Right lobe of liver (tissue), 6 donors: Measurements from ENCODE around the gene TRAF1. TPM values are rescaled to one million over a fixed set of nuclear protein-coding genes. Genes with fewer than 3 reads are reported as not detected.

Source experiments
- ATAC-seq, 4 donors: fragments of 200-7000 bp; cut with Tn5 transposase; one replicate each; pipeline ENCODE4 v1.9.1; 2020; ENCODE audit warnings: mild to moderate bottlenecking in 4 of 4, moderate library complexity in 4 of 4
- DNase-seq, 3 donors: peaks; one replicate each; pipeline ENCODE4 v3.0.0-alpha.2; 2020
- H3K27ac ChIP-seq, 3 donors: fragments of 200-600 bp; one replicate each; pipeline ENCODE4 v1.8.0; 2022
- H3K27me3 ChIP-seq, 2 donors: fragments of 200-600 bp; one replicate each; pipeline ENCODE4 v1.8.0; 2022
- H3K36me3 ChIP-seq, 4 donors: fragments of 200-600 bp; sonication (generic) in 1 of 4; one replicate each; pipeline versions ENCODE4 v1.5.1 to v1.8.0; 2017 to 2022; ENCODE audit warnings: control low read depth in 1 of 4
- H3K4me1 ChIP-seq, 4 donors: fragments of 200-600 bp; sonication (generic) in 1 of 4; one replicate each; pipeline versions ENCODE4 v1.5.1 to v1.8.0; 2017 to 2022; ENCODE audit warnings: control low read depth in 1 of 4
- H3K4me3 ChIP-seq, 3 donors: fragments of 200-600 bp; one replicate each; pipeline ENCODE4 v1.8.0; 2022
- H3K9me3 ChIP-seq, 4 donors: fragments of 200-600 bp; sonication (generic) in 1 of 4; one replicate each; pipeline versions ENCODE4 v1.5.1 to v1.8.0; 2017 to 2022; ENCODE audit warnings: control low read depth in 1 of 4
- POLR2A ChIP-seq: fragments of 450-650 bp; IDR thresholded peaks from one replicate; pipeline ENCODE4 v1.6.1; 2017; ENCODE audit warnings: antibody characterized with exemption, mild to moderate bottlenecking
- WGBS: methylation state at CpG from one replicate; pipeline ENCODE4 v1.1.6; 2018; ENCODE audit warnings: low coverage, low lambda C conversion rate; ENCODE audit not compliant: insufficient coverage; ENCODE audit errors: missing lambda C conversion rate; 5-methylcytosine and 5-hydroxymethylcytosine counted together
- intact Hi-C, 2 donors: fragments of 100-400 bp; cut with DNase I; formaldehyde crosslinking; loops; one replicate each; pipeline versions ENCODE4 v1.11.2 to v1.14.1; 2022
- total RNA-seq, 6 experiments: library from RNA; depleted of rRNA in 2 of 6; stranded (reverse); fragments of >200 nt in 2 of 6; fragmentation: NEBNext Ultra II Directional in 3 of 6; extraction: Animal tissue kit (Norgen Biotek cat#: 25700) in 3 of 6; gene quantifications; one replicate each; pipeline versions ENCODE4 v1.1.0 to v1.2.4, GENCODE V29; 2016 to 2023
- TF ChIP-seq, protein P1 (sequence below), 4 donors: fragments of 200-600 bp in 3 of 4; fragments of 450-650 bp in 1 of 4; IDR thresholded peaks; one replicate each; pipeline versions ENCODE4 v1.5.1 to v1.8.0; 2016 to 2022; ENCODE audit warnings: antibody characterized with exemption in 4 of 4, mild to moderate bottlenecking in 2 of 4
- donor health status: DM: no; HTN: yes; CAD: no.
- donor health status: DM: no; HTN: no; CAD: no.
- donor health status: DM: no; HTN: no; CAD: no.
- donor health status: DM: no; HTN: yes; CAD: no.
- donor health status: DM: no; HTN: yes; CAD: no.

The TRAF1 gene
- total RNA-seq, 6 experiments from 2014 or later, result 0.99 to 2.5 (median 2.1) TPM

DNA sequence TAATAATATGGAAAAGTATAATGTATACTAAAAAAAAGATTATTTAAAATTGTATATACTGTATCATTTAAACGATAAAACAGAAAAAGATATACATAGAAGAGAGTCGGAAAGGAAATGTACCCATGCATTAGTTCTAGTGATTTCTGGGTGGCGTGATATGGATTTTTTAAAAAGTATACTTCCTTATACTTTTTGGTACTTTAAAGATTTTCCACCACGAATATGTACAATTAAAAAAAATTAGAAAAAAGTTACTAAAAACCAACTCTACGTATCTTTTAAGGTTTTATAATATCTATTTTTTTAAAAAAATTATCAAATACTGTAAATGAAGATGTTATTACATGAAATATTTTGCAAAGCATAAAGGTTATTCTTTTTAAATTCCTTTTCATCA is 61.9 kb downstream of the TRAF1 start:
- WGBS, result 84% methylated on average over 5 of the region's 5 CpGs
- Histone ChIP-seq H3K4me1 (peaks cover 0 to 5% (median 0%) of the 10 kb centered on the region in 4 donors), H3K36me3 (no peaks in the 10 kb centered on the region), H3K27me3 (no peaks in the 10 kb centered on the region), H3K9me3 (no peaks in the 10 kb centered on the region), H3K4me3 (no peak overlapping the region), H3K27ac (no peak overlapping the region)
- intact Hi-C loops, result no loop called here
- DNase-seq (no peak), ATAC-seq (no peak)
- TF ChIP-seq, protein P1, sequence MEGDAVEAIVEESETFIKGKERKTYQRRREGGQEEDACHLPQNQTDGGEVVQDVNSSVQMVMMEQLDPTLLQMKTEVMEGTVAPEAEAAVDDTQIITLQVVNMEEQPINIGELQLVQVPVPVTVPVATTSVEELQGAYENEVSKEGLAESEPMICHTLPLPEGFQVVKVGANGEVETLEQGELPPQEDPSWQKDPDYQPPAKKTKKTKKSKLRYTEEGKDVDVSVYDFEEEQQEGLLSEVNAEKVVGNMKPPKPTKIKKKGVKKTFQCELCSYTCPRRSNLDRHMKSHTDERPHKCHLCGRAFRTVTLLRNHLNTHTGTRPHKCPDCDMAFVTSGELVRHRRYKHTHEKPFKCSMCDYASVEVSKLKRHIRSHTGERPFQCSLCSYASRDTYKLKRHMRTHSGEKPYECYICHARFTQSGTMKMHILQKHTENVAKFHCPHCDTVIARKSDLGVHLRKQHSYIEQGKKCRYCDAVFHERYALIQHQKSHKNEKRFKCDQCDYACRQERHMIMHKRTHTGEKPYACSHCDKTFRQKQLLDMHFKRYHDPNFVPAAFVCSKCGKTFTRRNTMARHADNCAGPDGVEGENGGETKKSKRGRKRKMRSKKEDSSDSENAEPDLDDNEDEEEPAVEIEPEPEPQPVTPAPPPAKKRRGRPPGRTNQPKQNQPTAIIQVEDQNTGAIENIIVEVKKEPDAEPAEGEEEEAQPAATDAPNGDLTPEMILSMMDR (IDR thresholded peaks at IDR 0.05), result no peak
- TF ChIP-seq POLR2A, result no peak

DNA sequence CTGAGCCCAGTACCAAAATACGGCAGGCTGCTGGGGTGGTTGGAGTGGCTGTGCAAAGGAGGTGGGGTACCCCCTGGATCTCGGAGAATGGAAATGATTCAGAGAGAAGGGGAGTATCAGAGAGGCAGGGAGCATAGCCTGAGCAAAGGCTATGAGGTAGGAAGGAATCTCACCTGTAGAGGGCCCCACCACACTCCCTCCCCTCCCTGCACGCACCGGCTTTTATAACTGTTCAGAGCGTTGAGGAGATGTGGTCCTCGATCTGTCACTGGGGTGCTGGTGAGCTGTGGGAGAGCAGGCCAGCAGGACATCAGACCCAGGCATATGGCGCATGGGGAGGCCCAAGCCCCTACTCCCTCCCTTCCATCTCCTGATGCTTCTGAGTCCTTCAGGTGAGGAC is 62.8 kb downstream of the TRAF1 start:
- Histone ChIP-seq H3K27me3 (no peaks in the 10 kb centered on the region), H3K36me3 (no peaks in the 10 kb centered on the region), H3K9me3 (no peaks in the 10 kb centered on the region), H3K4me3 (no peak overlapping the region), H3K4me1 (peaks cover 0 to 5% (median 0%) of the 10 kb centered on the region in 4 donors), H3K27ac (no peak overlapping the region)
- ATAC-seq (no peak), DNase-seq (no peak)
- no peak for TF ChIP-seq POLR2A
- TF ChIP-seq, protein P1 (IDR thresholded peaks at IDR 0.05), result no peak
- WGBS, result 100% methylated on average over 2 of the region's 7 CpGs
- intact Hi-C loops, result no loop called here

DNA sequence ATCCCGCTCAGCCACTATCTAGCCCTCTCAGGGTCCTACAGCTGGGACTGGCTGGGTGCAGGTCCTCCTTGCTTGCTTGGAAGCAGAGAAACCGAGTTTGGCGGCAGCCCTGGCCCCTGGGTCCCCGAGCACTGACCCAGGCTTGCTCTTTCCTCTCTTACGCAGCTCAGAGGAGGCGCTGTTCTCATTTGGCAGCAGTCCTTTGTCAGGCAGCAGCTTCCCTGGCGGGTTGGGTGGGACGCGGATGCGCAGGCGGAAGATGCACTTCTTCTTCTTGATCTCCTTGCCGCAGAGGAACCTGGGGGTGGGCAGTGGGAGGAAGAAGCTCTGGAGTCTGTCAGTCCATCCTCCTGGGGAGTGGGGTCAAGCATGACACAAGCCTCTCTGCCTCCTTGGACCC is 64.1 kb downstream of the TRAF1 start:
- Histone ChIP-seq H3K27ac (no peak overlapping the region), H3K4me1 (no peaks in the 10 kb centered on the region), H3K36me3 (no peaks in the 10 kb centered on the region), H3K9me3 (no peaks in the 10 kb centered on the region), H3K4me3 (no peak overlapping the region), H3K27me3 (no peaks in the 10 kb centered on the region)
- intact Hi-C loops, result no loop called here
- WGBS, result 100% methylated on average over 2 of the region's 12 CpGs
- TF ChIP-seq, protein P1 (IDR thresholded peaks at IDR 0.05), result no peak
- no peak for TF ChIP-seq POLR2A
- DNase-seq, result peak in 1 of 3 donors; percentile 43
- no peak for ATAC-seq

DNA sequence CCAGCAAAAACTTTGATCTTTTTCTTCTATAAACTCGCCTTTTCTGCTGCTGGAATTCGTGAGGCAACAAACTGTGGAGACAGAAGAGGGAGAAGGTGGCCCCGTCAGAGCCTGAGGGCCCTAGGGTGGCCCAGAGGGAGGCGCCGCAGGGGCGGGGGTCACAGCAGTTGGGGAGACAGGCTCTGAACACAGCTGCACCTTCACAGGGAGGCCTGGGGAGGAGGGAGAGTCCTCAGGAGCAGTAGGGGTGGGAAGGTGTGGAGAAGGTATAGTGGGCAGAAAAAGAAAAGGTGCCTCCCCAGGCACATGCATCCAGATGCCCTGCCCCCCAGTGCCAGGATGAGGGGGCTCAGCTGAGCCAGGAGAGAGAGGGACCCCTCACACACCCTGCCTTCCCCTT is 64.7 kb downstream of the TRAF1 start:
- 94% methylated on average over 3 of the region's 6 CpGs for WGBS
- H3K4me1 ChIP-seq, result no peaks in the 10 kb centered on the region
- no peaks in the 10 kb centered on the region for H3K27me3 ChIP-seq
- H3K36me3 ChIP-seq, result no peaks in the 10 kb centered on the region
- H3K4me3 ChIP-seq, result no peak overlapping the region
- no peak overlapping the region for H3K27ac ChIP-seq
- no peaks in the 10 kb centered on the region for H3K9me3 ChIP-seq
- peak in 1 of 3 donors; percentile 30 for DNase-seq
- no peak for ATAC-seq
- TF ChIP-seq, protein P1 (IDR thresholded peaks at IDR 0.05), result no peak
- no peak for TF ChIP-seq POLR2A
- intact Hi-C loops, result no loop called here

DNA sequence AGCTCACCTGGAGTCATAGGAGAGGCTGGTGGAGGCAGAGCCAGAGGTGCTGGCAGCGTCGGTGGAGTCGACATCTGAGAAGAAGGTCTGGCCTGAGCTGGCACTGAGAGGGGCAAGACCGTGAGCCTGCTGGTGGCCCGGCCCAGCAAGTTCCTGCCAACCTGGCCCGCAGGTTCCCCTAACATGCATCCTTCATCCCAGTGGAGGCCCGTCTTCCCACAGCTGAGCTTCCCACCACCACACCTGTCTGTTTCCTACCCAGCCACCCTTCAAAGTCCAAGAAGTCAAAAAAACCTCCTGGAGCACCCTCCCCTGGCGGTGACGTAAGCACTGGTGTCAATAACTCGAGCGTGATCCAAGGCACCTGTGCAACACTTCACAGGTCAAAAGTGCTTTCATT is 66.5 kb downstream of the TRAF1 start:
- no peaks in the 10 kb centered on the region for H3K4me1 ChIP-seq
- ATAC-seq (no peak), DNase-seq (peak in 1 of 3 donors; percentile 42)
- H3K36me3 ChIP-seq, result no peaks in the 10 kb centered on the region
- no peak for TF ChIP-seq POLR2A
- TF ChIP-seq, protein P1 (IDR thresholded peaks at IDR 0.05), result no peak
- intact Hi-C loops, result no loop called here
- no peak overlapping the region for H3K4me3 ChIP-seq
- H3K9me3 ChIP-seq, result no peaks in the 10 kb centered on the region
- 74% methylated on average over 3 of the region's 11 CpGs for WGBS
- H3K27ac ChIP-seq, result no peak overlapping the region
- H3K27me3 ChIP-seq, result no peaks in the 10 kb centered on the region
